ENCODE results near the gene SOCS7.

- TF ChIP-seq CTCF (conservative IDR thresholded peaks at IDR 0.05 in 1 of 2, IDR thresholded peaks at IDR 0.05 in 1 of 2; ENCODE audit: low read depth in 1 of 2, low read length in 2 of 2) (no peak), EZH2 (IDR thresholded peaks at IDR 0.05; ENCODE audit: low read length, missing control alignments) (no peak)
These were observed 23.0 kb upstream of the SOCS7 start for GRCh38 chr17:38328620-38329019.
